T47D (cell line): ENCODE results near the gene NSUN7.

Experiments
- DNase-seq, 2 experiments: peaks; one replicate each; pipeline versions ENCODE4 v3.0.0 to v3.0.0-alpha.2; 2011 to 2012; ENCODE audit warnings: low read depth in 1 of 2, low spot score in 1 of 2
- JUND ChIP-seq: IDR thresholded peaks from 2 replicates; pipeline ENCODE4 v1.6.1; 2012; ENCODE audit warnings: low read depth
- in situ Hi-C: cut with HindIII; loops from 2 replicates; pipeline ENCODE4 v1.10.0; 2016; ENCODE audit warnings: low sequenced_read_pairs, low pct_unique_long_range_greater_than_20kb

Gene NSUN7

GRCh38 chr4:40721730-40722171 lies 28.0 kb upstream of the NSUN7 start:
- no peak for DNase-seq
- TF ChIP-seq JUND = no peak
- in situ Hi-C loops = no loop called here

- no peak for TF ChIP-seq JUND
- in situ Hi-C loops = no loop called here
- DNase-seq = peak in 1 of 2 experiments; percentile 18
Measured at GRCh38 chr4:40722576-40723161, 27.1 kb upstream of the NSUN7 start.

- in situ Hi-C loops = no loop called here
Measured at GRCh38 chr4:40723728-40724127, 26.0 kb upstream of the NSUN7 start.

GRCh38 chr4:40728333-40728732 lies 21.4 kb upstream of the NSUN7 start:
- TF ChIP-seq JUND = no peak
- no peak for DNase-seq
- in situ Hi-C loops = no loop called here

More at GRCh38 chr4:40723728-40724127, 26.0 kb upstream of the NSUN7 start:
- no peak for TF ChIP-seq JUND
- no peak for DNase-seq

- in situ Hi-C loops = no loop called here
- no peak for TF ChIP-seq JUND
- no peak for DNase-seq
Measured at GRCh38 chr4:40729555-40729954, 20.2 kb upstream of the NSUN7 start.

GRCh38 chr4:40730091-40730679 lies 19.6 kb upstream of the NSUN7 start:
- no peak for DNase-seq
- no peak for TF ChIP-seq JUND
- in situ Hi-C loops = no loop called here

GRCh38 chr4:40731361-40731760 lies 18.4 kb upstream of the NSUN7 start:
- no peak for DNase-seq
- in situ Hi-C loops = no loop called here
- no peak for TF ChIP-seq JUND

- no peak for TF ChIP-seq JUND
- in situ Hi-C loops = no loop called here
- no peak for DNase-seq
Measured at GRCh38 chr4:40731792-40732245, 17.9 kb upstream of the NSUN7 start.

GRCh38 chr4:40733752-40734151 lies 16.0 kb upstream of the NSUN7 start:
- no peak for DNase-seq
- no peak for TF ChIP-seq JUND
- in situ Hi-C loops = no loop called here

GRCh38 chr4:40734497-40734896 lies 15.3 kb upstream of the NSUN7 start:
- DNase-seq = no peak
- in situ Hi-C loops = no loop called here
- no peak for TF ChIP-seq JUND

- peak in 1 of 2 experiments; percentile 63 for DNase-seq
- in situ Hi-C loops = no loop called here
- no peak for TF ChIP-seq JUND
Measured at GRCh38 chr4:40736910-40737309, 12.8 kb upstream of the NSUN7 start.

- no peak for DNase-seq
- in situ Hi-C loops = no loop called here
- no peak for TF ChIP-seq JUND
Measured at GRCh38 chr4:40737879-40738278, 11.9 kb upstream of the NSUN7 start.

- no peak for TF ChIP-seq JUND
- in situ Hi-C loops = no loop called here
- no peak for DNase-seq
Measured at GRCh38 chr4:40739347-40739746, 10.4 kb upstream of the NSUN7 start.

GRCh38 chr4:40744218-40744617 lies 5.5 kb upstream of the NSUN7 start:
- TF ChIP-seq JUND = no peak
- no peak for DNase-seq
- in situ Hi-C loops = no loop called here
